NCI-H446 (cell line): ENCODE measurements around the gene B3GLCT.
"Not testable (repeated sequence)": the region's sequence is repeated elsewhere in the genome, so short reads cannot be mapped to it uniquely, and the experiment has no call there.

Source experiments
- DNase-seq, 2 experiments: peaks; one replicate each; lab custom pipeline; 2025; lab: John Stamatoyannopoulos, UW

B3GLCT gene

DNA sequence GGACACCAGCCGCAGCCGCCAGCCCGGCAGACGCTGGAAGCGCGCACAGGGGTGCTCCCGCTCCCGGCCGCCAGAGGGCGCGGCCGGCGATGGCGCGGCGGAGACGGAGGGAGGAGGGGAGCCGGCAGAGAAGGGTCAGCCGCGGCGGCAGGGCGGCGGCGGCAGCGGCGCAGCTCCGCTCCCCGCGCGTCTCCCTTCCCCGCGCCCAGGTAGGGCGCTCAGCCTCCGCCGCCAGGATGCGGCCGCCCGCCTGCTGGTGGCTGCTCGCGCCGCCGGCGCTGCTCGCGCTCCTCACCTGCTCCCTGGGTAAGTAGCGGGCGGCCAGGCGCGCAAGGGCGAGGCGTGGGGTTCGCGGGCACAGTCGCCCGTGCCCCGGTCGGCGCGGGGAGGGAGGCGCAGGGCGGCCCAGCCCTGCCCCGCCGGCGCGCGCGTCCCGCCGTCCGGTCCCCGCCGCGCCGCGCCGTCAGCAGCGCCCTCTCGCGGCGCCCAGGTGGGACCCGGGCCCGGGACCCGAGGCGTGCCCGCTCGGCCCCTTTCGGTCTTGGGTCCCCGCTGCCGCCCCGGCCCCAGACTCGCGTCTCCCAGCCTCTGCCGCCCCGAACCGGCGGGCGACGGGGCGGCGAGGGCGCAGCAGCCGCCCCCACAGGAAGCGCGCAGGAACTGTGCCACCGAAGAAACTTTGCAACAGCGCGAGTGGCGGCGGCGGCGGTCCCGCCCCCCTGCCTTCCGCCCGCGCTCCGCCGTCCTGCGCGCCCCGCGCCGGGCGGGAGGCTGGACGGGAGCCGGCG, at the start of gene B3GLCT:
Gene B3GLCT (plus strand): TSS at position 127 of the 788 bp plus-strand sequence. CDS start 110 bp downstream, at position 237.
- peak in 1 of 2 experiments; percentile 78 for DNase-seq

DNA sequence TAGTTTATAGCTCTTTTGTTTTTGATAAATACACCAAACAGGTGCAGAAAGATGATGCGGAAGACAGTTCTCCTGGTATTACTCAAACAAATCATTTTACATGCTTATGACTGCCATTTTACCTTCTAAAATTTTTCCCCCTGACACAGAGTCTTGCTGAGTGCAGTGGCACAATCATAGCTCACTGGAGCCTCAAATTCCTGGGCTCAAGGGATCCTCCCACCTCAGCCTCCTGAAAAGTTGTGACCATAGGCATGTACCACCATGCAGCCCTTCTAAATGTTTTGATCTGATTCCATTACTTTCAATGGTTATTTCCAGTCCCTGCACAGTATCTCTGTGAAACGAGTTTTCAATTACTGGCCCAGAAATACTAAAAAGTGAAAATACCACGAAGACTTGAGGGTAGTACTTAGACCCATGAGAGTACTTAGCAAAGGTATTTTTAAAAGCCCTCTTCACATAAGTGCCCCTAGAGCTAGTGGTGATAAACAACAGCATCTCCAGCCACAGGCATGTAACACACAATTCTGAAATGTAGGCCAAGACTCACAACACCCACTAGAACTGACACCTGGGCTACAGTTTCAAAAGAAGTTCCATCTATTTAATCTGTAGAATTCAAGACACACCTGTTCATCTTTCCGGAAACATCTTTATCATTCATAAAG, 49.3 kb upstream of the B3GLCT start:
- no peak for DNase-seq

DNA sequence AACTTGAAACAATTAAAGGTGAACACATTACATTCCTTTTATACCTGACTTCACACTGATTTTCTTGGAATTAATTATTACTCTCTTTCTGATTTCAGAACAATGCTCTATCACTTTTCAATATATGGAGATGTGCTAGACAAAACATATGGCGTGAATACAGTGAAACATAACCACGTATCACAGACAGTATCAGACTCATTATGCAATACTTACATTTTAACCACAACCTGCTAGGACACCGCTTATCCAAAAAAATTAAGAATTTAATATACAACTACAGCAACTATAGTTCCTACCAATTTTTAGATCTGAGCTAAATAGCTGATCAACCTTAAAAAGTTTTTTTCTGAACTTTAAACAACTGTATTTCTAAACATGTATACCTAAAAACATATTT, 47.9 kb upstream of the B3GLCT start:
- DNase-seq: no peak

DNA sequence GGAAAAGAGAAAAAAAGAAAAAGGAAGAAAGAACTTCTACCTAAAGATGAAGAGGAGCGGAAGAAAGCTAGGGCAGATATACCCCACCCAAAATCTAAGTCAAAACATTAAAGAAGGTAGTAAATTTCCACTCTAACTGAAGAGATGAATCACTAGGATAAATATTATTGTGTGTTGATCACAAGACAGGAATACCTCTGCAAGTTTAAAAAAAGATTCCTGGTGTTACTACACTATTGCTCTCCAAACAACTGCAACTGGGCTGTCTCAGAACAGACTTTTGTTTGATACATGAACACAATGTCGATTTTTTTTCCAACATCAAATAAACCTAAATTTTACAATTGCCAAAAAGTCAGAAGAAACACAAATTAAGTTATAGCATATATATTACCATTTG, 44.8 kb upstream of the B3GLCT start:
- no peak for DNase-seq

DNA sequence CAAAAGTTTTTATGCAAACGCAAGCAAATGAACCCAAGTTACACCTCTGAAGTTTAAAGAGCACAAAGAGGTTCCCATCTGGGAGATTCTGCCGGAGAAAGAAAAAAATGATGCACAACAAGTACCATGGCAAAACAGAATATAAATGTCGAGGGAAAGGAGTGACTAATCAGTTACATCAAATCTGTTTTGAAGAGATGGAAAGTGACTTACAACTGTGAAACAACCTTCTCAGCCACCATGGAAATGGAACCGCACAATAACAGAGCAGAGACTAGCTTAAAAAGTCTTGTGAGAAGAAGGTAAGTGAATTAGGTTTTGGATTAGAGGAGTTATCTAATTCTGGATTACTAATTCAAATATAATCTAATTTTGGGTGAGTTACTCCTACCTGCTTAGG, 40.5 kb upstream of the B3GLCT start:
- DNase-seq: no peak

DNA sequence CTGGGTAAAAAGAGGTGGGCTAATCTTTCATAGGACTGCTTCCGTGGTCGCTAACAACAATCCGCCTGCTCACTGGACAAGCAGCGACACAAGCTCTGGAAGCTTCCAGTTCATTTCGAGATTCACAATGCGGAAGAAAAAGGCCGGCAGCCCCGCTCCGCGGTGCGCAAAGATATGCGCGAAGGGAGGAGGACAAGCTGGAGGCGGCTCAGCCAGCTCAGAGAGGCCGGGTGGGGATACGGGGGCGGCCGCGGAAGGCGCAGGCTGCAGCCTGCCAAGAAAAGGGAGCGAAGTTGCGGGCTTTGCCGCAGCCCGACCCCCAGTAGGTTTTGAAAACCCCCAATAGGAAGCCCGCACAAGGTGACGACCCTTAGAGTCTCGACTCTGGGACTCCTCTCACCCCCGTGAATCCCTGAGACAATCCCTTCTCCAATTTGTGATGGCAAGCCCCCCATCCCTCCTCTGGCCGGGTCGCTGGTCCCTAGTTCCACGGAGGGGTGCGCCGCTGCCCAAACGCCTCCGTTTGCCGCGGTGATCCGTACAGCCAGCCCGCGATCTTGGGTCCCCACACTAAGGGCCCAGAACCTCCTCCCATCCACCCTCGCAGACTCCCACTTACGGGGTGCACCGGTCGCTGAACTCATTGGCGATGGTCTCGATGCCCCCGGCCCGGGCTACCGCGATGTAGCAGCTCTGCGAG, 38.8 kb upstream of the B3GLCT start:
- peak in 1 of 2 experiments; percentile 21 for DNase-seq

DNA sequence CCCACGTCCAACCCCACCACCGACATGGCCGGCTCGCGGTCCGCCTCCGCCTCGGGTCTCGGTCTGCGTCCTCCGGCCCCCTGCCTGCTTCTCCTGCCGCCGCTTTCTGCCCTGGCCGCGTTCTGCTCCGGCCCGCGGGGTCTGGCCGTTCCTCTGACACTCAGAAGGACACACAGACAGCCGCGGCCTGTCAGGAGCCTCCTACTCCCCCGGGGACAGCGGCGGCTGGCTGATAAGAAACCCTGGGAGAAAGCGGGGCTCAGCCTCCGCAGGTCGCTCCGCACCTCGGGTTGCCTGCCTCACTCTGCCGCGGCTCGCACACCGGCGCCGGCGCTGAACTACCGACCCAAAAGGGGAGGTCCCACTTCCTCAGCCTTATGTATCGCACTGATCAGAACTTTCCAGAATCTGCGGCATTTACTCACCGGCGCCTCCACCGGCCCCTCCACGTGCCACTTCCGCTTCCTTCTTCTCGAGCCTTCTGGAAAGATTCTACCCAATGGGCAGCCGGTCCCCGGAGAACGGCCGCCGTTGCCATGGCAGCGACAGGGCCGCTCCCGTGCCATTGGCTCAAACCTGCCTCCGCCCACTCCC, 38.1 kb upstream of the B3GLCT start, which contains the start of gene HSPH1:
Gene HSPH1 (minus strand): TSS at position 348 of the 594 bp plus-strand sequence. CDS start 322 bp downstream, at position 26.
- DNase-seq: peak; percentile 84 to 96

DNA sequence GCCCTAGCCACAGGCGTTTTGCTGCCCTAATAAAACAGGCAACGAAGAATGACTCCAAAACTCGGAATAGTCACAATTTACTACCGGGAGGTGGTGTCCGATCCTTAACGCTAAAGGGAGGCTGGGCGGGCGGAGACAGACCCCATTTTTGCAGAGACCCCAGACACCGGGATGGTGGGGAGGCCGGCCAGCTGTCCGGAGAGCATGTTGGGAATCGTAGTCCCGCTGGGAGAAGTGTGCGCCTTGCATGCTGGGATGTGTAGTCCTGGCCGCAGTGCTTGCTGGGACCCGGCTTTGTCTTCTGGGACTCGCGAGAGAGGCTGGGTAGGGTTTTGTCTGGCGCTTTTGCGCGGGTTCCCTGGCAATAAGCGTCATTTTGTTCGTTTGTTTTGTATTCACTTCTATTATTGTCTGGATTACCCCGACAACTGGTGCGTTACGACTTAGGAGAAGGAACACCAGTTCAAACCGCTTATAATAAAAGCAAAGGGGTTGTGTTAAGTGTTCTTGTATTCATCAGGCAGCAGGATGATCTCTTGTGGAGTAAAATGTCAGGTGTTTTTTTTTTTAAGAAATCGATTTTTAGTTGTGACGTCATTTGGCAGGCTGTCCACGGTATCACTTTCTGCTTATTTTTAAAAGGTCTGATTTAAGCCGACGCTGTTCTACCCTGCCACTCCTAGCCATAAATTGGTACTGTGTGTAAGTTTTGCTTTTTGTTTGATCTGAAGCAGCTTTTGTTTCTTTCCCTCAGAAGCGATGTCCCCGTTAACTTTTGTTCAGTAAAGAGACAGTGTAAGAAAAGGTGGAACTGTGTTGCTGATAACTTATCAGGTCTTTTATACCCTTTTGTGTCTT, 37.4 kb upstream of the B3GLCT start:
- DNase-seq: peak; percentile 91 to 97

DNA sequence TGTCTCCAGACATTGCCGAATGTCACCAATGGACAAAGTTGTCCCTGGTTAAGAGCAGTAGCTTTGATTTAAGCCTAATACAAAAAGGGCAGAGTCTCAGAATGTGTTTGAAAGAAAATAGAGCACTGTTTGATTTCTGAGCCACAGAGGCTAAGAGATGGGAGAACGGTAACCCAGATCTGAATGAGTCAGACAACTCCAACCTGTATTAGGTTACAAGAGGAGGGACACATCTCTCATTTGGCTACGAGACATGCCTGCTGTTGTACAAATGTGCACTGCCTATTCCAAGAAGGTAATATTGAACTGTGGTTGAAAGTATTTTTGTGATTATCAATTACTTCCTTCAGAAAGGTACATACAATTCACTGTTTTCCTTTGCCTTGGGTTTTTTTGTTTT, 33.2 kb upstream of the B3GLCT start:
- DNase-seq: no peak

DNA sequence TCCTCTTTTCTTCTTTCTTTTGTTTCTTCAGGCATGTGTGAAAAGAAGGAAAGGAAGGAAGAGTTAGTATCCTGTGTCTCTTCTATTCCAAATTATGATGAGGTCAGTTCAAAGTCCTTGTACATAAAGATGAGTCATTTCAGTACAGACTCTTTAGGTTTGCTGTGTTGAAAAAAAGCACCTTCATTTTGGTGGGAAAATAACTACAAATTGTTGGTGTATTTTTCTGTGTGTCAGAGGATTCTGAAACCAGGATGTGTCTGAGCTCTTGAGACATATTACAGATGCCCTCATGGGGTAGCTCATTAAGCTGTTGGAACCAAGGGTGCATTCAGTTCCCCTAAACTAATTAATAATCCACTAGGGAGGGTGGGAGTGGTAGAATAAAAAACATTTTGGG, 32.3 kb upstream of the B3GLCT start:
- DNase-seq: no peak

DNA sequence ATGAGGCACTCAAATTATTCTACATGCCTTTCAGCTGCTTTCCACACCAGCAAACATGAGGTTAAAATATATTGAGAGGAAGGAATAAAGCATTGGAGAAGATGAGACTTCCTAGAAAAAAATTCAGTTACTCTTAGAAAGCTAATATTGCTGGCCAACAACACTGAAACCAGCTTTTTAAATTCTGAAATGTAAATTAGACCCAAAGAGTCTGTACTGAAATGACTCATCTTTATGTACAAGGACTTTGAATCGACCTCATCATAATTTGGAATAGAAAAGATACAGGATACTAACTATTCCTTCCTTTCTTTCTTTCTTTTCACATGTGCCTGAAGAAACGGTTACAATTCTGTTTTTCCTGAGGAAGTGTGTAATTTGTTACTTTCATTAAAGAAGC, 31.6 kb upstream of the B3GLCT start:
- DNase-seq: no peak

DNA sequence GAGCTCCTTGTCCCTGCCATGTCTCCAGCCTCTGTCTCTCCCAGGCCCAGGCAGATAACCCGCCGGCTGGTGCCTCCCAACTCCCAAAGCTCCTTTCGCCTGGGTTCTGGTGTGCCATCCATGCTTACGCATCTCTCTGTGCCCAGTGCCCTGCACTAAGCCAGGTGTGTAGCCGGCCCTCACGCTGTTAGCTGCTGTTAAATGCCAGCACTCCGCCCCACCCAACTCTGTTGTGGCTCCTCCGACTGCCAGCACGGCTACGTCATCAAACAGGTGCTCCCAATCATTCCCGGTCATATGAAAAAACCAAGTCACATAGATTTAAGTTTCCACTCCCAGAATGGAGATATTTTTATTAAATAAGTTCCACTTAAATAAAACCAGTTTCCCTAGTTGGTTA, 31.0 kb upstream of the B3GLCT start:
- no peak for DNase-seq

DNA sequence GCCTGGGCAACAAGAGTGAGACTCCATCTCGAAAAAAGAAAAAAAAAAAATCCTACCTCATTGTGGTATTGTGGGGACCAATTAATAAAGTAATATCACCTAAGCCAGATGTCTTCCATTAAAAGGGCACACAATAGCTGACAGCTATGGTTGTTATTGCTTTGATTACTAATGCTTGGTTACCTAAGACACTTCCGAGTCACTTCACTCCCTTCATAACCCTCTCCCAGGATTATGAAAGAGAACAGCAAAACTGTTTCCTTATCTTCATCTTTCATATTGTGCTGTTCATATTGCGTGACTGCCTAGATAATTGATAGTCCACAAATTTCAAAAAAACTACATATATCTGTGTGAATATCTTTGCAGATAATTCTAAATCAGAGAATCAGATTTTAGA, 27.8 kb upstream of the B3GLCT start:
- no peak for DNase-seq

DNA sequence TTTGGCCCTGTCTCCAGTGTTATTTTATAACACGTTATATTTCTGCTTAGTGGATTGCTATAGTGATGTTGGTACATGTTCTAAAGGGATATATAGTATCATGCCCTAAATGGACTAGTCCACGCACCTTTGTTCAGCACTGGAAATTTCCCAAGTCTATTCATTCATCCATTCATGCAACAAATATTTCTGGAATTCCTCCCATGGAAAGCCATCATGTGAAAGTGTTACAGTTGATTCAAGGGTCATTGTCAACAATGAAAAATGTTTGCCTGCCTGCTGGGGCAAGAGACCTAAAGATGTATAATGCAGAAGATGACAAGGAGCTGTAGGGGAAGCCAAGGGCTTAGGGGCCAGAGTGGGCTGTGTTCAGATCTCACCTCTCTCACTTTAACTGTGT, 27.2 kb upstream of the B3GLCT start:
- DNase-seq: no peak

DNA sequence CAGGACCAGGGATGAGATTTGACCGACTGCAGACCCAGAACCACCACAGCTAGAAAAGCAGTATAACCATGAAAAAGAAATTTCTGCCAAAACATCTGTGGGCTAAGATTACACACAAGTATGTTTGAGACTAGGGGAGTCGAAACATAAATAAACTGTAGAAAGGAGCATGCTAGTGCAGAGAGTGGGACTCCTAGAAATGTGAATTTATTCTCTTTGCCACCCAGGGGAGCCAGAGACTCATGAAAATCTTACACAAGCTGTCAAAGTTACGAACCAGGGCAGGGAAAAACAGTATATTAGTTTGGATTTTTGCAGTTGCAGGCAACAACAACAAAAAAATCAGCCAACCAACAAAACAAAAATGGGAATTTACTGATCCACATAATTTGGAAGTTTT, 25.8 kb upstream of the B3GLCT start:
- DNase-seq: peak in 1 of 2 experiments; percentile 9

DNA sequence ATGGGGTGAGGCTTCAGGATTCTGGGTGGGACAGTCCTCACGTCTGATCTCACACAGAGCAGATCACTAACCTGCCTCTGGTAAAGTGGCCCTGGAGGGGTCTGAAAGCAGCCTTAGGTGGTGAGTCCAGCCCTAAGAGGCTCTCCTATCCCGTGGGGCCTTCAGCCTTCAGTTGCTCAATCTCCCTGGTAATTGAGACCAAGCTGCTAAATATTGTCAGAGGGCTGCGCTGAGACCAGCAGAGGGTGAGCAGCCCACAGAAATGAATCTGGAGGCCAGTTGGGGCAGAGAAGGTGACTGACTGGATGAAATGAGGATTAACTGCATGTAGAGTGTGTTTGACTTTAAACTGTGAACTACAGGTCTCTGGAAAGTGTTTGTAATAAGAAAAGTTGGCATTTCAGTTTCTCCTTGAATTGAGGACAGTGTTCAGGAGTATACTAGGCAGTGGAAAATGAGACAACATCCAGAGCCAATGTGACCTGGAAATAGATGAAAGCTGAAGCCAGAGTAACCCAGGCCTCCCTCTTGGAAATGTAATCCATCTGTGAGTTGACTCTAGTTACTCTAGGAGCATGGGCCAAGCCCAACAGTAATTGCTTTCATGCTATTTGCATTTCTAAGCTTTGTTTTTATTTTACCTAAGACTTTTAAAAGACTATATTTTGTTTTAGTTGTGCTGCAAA, 23.8 kb upstream of the B3GLCT start:
- DNase-seq: no peak

DNA sequence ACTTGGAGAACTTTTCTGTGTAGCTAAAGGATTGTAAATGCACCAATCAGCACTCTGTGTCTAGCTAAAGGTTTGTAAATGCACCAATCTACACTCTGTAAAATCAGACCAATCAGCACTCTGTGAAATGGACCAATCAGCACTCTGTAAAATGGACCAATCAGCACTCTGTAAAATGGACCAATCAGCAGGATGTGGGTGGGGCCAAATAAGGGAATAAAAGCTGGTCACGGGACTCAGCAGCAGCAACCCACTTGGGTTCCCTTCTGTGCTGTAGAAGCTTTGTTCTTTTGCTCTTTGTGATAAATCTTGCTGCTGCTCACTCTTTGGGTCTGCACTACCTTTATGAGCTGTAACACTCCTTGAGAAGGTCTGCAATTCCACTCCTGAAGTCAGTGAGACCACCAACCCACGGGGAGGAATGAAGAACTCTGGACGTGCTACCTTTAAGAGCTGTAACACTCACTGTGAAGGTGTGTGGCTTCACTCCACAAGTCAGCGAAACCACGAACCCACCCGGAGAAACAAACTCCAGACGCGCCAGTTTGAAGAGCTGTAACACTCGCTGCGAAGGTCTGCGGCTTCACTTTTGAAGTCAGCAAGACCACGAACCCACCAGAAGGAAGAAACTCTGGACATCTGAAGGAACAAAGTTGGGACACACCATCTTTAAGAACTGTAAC, 21.8 kb upstream of the B3GLCT start:
- not testable (repeated sequence) for DNase-seq

DNA sequence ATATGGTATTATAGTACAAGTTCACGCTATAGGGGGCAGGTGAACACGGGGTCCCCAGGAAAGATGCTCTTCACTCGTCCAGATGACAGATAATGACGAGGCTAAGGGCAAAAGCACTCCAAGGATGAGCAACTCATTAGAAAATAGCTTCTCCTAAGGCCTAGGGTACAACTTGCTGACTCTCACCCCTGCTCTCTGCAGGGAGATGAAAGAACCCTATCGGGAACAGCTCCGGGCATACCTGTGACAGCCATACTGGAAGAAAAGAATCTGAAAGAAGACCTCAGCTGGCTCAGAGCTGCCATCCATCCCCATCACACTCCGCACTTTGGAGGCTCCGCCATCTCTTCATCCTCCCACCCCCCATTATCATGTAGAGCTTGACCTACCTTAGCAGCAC, 20.5 kb upstream of the B3GLCT start:
- DNase-seq: no peak

DNA sequence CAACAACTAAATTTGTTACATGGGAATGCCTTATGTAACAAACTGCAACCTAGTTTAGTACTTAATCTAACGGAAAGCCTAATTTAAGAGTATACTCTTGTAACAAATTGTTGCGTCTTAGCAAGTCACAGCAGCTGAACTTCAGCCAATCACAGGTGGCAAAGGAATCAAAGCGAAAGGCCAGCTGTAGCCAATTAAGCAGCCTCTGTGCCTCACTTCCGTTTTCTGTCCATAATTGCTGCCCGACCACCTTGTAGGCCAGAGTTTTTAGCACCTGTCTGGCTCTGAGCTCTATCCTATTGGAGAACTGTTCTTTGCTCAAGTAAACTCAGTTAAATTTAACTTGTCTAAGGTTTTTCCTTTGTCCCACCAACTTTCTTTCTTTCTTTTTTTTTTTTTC, 20.0 kb upstream of the B3GLCT start:
- no peak for DNase-seq

DNA sequence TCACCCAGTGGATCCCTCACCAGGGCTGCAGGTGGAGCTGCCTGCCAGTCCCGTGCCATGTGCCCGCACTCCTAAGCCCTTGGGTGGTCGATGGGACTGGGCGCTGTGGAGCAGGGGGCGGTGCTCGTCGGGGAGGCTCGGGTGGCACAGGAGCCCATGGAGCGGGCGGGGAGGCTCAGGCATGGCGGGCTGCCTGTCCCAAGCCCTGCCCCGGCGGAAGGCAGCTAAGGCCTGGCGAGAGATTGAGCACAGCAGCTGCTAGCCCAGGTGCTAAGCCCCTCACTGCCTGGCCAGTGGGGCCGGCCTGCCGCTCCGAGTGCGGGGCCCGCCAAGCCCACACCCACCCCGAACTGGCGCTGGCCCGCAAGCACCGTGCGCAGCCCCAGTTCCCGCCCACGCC, 16.8 kb upstream of the B3GLCT start:
- DNase-seq: no peak
